OCI-M2 (cell line): ENCODE measurements around the gene ULBP3.
"Not testable (repeated sequence)": the region's sequence is repeated elsewhere in the genome, so short reads cannot be mapped to it uniquely, and the experiment has no call there.

ENCODE experiments used
- DNase-seq: peaks from one replicate; lab custom pipeline; 2025; ENCODE audit not compliant: unreplicated experiment; lab: John Stamatoyannopoulos, UW

Gene ULBP3

DNA sequence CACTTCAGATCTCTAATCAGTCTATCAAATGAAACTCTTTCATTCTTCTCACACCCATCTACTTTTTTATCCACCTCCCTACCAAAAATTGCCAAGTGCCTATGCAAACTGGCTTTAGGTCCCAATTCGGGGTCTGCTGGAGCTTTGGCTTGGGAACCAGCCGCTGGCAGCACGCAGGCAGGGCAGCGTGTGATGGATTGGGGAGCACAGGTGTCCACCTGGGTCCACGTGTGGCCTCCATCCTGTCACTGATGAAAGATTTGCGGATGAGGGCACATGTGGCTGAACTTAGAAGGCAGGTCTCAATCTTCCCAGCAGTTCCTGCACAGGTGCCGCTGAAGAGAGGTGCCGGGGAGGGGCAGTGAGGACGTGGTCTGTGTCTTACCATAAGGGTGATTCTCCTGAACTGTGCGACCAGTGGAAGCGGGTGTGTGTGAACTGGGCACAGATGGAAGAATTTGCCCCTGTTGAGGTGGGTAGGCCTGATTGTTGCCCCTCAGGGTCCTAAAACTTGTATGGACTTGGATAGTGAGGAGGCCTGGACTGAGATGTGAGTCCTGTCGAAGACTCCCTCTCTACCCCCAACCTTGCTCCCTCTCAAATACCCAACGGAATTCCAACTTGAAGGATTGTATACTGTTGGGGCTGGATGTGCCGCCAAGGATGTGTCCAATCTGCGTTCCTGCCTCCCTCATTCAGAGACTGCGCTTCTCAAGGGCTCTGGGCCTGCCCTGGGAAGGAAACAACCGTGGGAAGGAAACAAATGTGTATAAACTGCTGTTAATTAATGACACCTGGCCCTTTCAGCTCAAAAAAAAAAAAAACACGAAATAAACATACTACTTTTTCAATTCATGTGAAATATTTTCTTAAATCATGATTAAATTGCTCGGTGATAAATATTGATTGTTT, 25.2 kb downstream of the ULBP3 start:
- no peak for DNase-seq

DNA sequence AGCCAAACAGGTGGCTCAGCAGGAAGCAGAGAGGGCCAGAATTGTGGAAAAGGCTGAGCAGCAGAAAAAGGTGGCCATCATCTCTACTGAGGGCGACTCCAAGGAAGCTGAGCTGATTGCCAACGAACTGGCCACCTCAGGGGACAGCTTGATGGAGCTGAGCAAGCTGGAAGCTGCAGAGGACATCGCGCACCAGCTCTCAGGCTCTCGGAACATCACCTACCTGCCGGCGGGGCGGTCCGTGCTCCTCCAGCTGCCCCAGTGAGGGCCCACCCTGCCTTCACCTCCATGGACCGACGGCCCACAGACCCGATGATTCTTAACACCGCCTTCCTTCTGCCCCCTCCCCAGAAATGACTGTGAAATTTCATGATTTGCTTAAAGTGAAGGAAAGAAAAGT, 25.8 kb downstream of the ULBP3 start:
- DNase-seq, result no peak

- no peak for DNase-seq
Measured at GRCh38 chr6:150038202-150039062, 30.5 kb downstream of the ULBP3 start.

- DNase-seq, result no peak
Measured at GRCh38 chr6:150037526-150038201, 31.3 kb downstream of the ULBP3 start.

DNA sequence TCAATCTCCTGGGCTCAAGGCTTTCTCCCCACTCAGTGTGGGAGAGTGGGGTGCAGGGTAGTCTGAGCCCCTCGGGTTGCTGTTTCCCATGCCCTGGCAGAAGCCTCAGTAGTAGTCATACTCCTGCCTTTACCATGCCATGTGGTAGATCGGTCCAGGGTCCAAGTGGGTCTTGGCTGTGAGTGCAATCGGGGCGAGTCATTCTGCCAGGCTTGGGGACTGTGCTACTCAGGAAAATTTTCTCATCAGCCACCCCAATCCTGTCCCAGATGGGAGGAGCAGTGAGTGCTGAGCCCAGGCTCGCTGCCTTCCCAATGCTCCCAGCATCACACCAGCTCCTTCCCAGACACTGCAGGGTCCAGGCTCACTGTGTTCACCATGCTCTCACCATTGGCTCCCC, 32.8 kb downstream of the ULBP3 start:
- DNase-seq, result no peak

GRCh38 chr6:150033207-150033771, 35.6 kb downstream of the ULBP3 start:
- no peak for DNase-seq

DNA sequence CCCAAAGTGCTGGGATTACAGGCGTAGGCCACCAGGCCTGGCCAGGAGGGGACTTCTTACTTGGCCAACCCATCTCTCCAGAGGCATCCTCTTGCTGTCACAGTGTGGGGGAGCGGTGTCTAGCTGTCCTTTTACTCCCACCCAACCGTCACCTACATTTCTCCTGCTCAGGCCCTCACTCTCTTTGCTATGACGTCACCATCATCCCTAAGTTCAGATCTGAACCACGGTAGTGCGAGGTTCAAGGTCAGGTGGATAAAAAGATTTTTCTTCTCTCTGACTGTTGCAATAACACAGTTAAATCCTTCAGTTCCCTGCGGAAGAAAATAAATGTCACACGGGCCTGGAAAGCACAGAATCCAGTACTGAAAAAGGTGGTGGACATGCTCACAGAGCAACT, 36.3 kb downstream of the ULBP3 start:
- DNase-seq, result no peak

DNA sequence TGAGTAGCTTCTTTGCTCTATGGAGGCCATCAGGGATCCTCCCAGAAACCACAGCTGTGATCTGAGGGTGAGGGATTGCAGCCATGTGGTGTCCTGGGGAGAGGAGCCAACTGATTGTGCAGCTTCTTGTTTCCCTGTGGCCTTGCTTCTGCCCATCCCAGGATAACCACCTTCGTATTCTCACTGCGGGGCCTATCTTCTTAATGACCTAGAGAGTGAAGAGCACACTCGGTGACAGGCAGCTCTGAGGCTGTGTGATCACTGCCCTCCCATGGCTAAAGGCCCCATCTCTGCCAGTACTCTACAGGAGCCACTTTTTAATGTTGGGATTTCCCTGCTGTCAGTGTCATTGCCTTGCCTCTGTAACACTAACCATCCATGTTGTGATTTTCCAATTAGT, 38.3 kb downstream of the ULBP3 start:
- DNase-seq, result no peak

GRCh38 chr6:150029749-150030148, 39.2 kb downstream of the ULBP3 start:
- no peak for DNase-seq

- no peak for DNase-seq
Measured at GRCh38 chr6:150029276-150029675, 39.6 kb downstream of the ULBP3 start.

DNA sequence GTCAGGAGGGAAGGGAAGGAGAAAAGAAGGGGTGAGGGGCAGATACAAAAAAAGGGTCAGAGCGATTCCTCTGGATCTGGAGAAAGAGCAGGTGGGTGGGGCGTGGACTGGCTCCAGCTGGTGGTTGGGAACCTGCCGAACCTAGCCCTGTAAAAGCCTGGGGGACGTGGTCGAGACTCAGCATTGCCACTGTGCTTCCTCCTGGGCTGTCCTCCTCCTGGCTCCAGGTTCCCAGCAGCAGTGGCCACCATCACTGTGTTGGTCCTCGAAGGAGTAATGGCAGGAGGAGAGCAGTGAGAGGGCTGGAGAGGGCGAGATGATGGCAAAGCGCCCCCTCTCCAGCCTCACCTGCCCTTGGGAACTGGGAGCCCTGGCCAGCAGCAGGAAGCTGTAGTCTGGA, 40.1 kb downstream of the ULBP3 start:
- no peak for DNase-seq

- DNase-seq, result no peak
Measured at GRCh38 chr6:150027806-150028565, 40.9 kb downstream of the ULBP3 start.

- DNase-seq, result no peak
Measured at GRCh38 chr6:150026976-150027805, 41.7 kb downstream of the ULBP3 start.

GRCh38 chr6:150025201-150025917, 43.6 kb downstream of the ULBP3 start, which contains the start of gene RAET1L:
Gene RAET1L (minus strand): TSS chr6:150025532. CDS start chr6:150025471, 61 bp downstream.
- no peak for DNase-seq

- DNase-seq, result no peak
Measured at GRCh38 chr6:150024646-150025155, 44.2 kb downstream of the ULBP3 start.

DNA sequence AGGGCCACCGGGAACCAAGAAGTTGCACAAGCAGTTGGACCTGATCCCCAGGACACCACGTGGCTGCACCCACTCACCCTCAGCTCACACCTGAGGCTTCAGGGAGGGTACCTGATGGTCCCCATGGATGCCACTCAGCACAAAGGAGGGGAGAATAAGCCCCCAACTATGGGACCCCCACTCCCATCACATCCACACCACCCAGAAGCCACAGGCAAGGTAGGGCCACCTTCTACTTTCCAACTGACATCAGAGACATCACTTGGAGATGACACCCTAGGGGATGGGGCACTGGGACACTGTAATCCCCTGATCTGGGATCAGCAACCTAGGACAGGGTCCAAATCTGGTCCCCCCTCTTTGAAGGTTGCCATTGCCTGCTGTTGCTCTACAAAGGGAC, 44.9 kb downstream of the ULBP3 start:
- DNase-seq, result not testable (repeated sequence)

- not testable (repeated sequence) for DNase-seq
Measured at GRCh38 chr6:150021870-150022269, 47.1 kb downstream of the ULBP3 start.

DNA sequence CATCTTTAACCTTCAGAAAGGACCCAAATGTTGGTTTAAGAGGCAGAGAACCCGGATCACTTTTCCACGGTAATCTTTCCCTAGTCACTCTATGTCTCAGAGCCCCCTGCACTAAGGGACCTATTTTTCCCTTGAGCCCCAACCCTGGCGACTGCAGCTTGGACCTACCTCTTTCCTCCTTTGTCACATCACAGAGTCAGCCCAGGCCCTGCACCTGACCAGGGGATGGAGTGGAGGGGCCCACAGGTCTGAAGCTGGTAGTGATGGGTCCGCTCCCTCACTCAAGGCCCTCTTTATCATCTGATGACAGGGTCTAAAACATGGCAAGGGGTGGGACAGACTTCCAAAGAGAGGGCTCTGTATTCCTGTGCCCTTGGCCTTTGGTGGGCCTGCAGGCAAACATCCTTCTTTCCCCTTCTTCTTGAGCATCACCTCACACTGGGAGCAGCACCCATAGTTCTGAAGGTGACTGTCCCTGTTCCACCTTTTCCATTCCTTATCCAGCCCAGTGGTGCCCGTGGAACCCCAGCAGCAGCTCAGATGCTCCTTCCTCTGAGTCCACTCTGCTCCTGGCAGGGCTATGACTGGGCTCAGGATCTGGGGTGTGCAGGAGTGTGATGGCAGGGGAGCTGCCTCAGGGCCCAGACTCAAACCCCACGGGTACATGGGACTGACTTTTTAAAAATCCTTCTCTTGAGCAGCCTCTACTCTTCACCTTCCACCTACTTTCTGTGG, 49.9 kb downstream of the ULBP3 start:
- no peak for DNase-seq
